ENCODE data around the gene ZNF407. TPM values are rescaled to one million over a fixed set of nuclear protein-coding genes. Genes with fewer than 3 reads are reported as not detected.

Gene ZNF407
- total and polyA plus RNA-seq, 10 donors, result 2.0 to 41.0 (median 26.3) TPM

- WGBS, 5 donors, result 92 to 97% (median 93%) methylated on average over 4 of the region's 4 CpGs
- Histone ChIP-seq H3K27ac (no peak overlapping the region), H3K4me1 (no peaks in the 10 kb centered on the region), H3K27me3 (replicated peaks in 1 of 7) (no peaks in the 10 kb centered on the region), H3K9me3 (no peaks in the 10 kb centered on the region), H3K36me3 (peaks cover 0 to 6% (median 0%) of the 10 kb centered on the region in 6 donors), H3K4me3 (no peak overlapping the region)
- no peak for DNase-seq
- TF ChIP-seq CTCF (IDR thresholded peaks at IDR 0.05 in 8 of 11, conservative IDR thresholded peaks at IDR 0.05 in 3 of 11) (no peak), POLR2A (IDR thresholded peaks at IDR 0.05) (no peak), POLR2AphosphoS5 (IDR thresholded peaks at IDR 0.05) (no peak)
- intact Hi-C loops (cut with DNase I; ENCODE audit: low total_unique reads), result no loop called here
Measured at GRCh38 chr18:74928194-74928968, 330.7 kb downstream of the ZNF407 start.

- WGBS, 5 donors, result 77 to 86% (median 81%) methylated on average over 11 of the region's 11 CpGs
- DNase-seq, result peak; percentile 78
- intact Hi-C loops (cut with DNase I; ENCODE audit: low total_unique reads), result no loop called here
Measured at GRCh38 chr18:74929110-74929509, 331.4 kb downstream of the ZNF407 start.

GRCh38 chr18:74930616-74931015 is 332.9 kb downstream of the ZNF407 start:
- H3K27me3 ChIP-seq (replicated peaks in 1 of 7), result no peaks in the 10 kb centered on the region
- no peak for DNase-seq
- 94 to 100% (median 100%) methylated on average over 1 of the region's 1 CpG for WGBS, 5 donors
- H3K27ac ChIP-seq, result no peak overlapping the region
- no peak overlapping the region for H3K4me3 ChIP-seq
- H3K36me3 ChIP-seq, result peaks cover 0 to 6% (median 0%) of the 10 kb centered on the region in 6 donors
- TF ChIP-seq POLR2A (IDR thresholded peaks at IDR 0.05) (no peak), POLR2AphosphoS5 (IDR thresholded peaks at IDR 0.05) (no peak), CTCF (IDR thresholded peaks at IDR 0.05 in 8 of 11, conservative IDR thresholded peaks at IDR 0.05 in 3 of 11) (no peak)
- H3K9me3 ChIP-seq, result no peaks in the 10 kb centered on the region
- H3K4me1 ChIP-seq, result no peaks in the 10 kb centered on the region
- intact Hi-C loops (cut with DNase I; ENCODE audit: low total_unique reads), result no loop called here

More at GRCh38 chr18:74929110-74929509, 331.4 kb downstream of the ZNF407 start:
- no peak overlapping the region for H3K4me3 ChIP-seq
- H3K36me3 ChIP-seq, result peaks cover 0 to 6% (median 0%) of the 10 kb centered on the region in 6 donors
- H3K27ac ChIP-seq, result no peak overlapping the region
- H3K4me1 ChIP-seq, result no peaks in the 10 kb centered on the region
- H3K27me3 ChIP-seq (replicated peaks in 1 of 7), result no peaks in the 10 kb centered on the region
- no peaks in the 10 kb centered on the region for H3K9me3 ChIP-seq
- TF ChIP-seq POLR2AphosphoS5 (IDR thresholded peaks at IDR 0.05), result peak; percentile 36 to 71 (median 43)
- TF ChIP-seq CTCF (IDR thresholded peaks at IDR 0.05 in 8 of 11, conservative IDR thresholded peaks at IDR 0.05 in 3 of 11), result no peak
- no peak for TF ChIP-seq POLR2A (IDR thresholded peaks at IDR 0.05)

- intact Hi-C loops (cut with DNase I; ENCODE audit: low total_unique reads), result no loop called here
- WGBS, 5 donors, result 76 to 87% (median 81%) methylated on average over 4 of the region's 4 CpGs
- DNase-seq, result no peak
- Histone ChIP-seq H3K4me1 (no peaks in the 10 kb centered on the region), H3K36me3 (peaks cover 0 to 6% (median 0%) of the 10 kb centered on the region in 6 donors), H3K9me3 (no peaks in the 10 kb centered on the region), H3K27me3 (replicated peaks in 1 of 7) (no peaks in the 10 kb centered on the region), H3K4me3 (no peak overlapping the region), H3K27ac (no peak overlapping the region)
- TF ChIP-seq CTCF (IDR thresholded peaks at IDR 0.05 in 8 of 11, conservative IDR thresholded peaks at IDR 0.05 in 3 of 11) (no peak), POLR2AphosphoS5 (IDR thresholded peaks at IDR 0.05) (no peak), POLR2A (IDR thresholded peaks at IDR 0.05) (no peak)
Measured at GRCh38 chr18:74933930-74934329, 336.3 kb downstream of the ZNF407 start.
